Panc1 (cell line): ENCODE measurements around the gene ITK.

Experiments
- POLR2AphosphoS5 ChIP-seq: IDR thresholded peaks from 2 replicates; pipeline ENCODE4 v1.6.1; 2012; ENCODE audit warnings: mild to moderate bottlenecking, low read depth, low read length, moderate library complexity
- SIN3A ChIP-seq: IDR thresholded peaks from 2 replicates; pipeline ENCODE4 v1.6.1; 2012; ENCODE audit warnings: low read depth, mild to moderate bottlenecking, low read length, moderate library complexity, borderline replicate concordance; ENCODE audit not compliant: insufficient read depth
- TF ChIP-seq, protein P1 (sequence below): fragments of 450-650 bp; IDR thresholded peaks from 2 replicates; pipeline ENCODE4 v1.5.1; 2017; ENCODE audit warnings: mild to moderate bottlenecking

DNA sequence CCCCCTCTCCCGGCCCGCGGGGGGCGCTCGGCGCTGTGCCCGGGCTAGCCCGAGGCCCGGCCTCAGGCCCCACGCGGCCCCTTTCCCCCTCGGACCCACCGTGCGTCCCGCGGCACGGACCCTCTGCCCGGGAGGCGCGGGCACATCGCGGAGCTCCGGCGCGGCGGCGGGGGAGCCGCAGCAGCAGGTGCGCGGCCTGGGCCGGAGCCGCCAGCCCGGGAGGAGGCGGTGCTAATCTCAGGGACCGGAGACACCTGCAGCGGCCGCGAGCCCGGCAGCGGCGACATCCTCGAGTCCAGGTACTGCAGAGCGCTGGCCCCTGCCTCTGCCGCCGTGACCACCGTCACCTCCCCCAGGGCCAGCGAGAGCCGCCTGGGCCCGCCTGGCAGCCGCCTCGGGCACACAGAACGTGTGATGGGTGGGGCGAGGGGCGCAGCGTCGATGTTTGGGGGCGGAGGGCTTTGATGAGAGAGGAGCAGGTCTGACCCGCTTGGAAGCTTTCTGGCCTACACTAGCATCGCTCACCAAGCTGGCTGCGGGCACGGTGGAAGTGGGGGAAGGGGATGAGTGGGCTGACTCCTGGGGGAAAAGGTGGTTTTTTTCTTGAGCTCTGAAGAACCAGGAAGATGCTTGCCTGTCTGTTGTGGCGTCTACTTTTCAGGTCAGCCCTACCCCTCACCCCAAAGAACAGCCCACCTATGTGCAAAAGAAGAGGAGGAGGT is 85.8 kb downstream of the ITK start:
- TF ChIP-seq SIN3A, result no peak
- TF ChIP-seq, protein P1, sequence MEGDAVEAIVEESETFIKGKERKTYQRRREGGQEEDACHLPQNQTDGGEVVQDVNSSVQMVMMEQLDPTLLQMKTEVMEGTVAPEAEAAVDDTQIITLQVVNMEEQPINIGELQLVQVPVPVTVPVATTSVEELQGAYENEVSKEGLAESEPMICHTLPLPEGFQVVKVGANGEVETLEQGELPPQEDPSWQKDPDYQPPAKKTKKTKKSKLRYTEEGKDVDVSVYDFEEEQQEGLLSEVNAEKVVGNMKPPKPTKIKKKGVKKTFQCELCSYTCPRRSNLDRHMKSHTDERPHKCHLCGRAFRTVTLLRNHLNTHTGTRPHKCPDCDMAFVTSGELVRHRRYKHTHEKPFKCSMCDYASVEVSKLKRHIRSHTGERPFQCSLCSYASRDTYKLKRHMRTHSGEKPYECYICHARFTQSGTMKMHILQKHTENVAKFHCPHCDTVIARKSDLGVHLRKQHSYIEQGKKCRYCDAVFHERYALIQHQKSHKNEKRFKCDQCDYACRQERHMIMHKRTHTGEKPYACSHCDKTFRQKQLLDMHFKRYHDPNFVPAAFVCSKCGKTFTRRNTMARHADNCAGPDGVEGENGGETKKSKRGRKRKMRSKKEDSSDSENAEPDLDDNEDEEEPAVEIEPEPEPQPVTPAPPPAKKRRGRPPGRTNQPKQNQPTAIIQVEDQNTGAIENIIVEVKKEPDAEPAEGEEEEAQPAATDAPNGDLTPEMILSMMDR, result peak; percentile 20; the same call in 1 of the 2 replicates
- TF ChIP-seq POLR2AphosphoS5, result no peak
